ENCODE measurements around the gene ANKRD44.

DNA sequence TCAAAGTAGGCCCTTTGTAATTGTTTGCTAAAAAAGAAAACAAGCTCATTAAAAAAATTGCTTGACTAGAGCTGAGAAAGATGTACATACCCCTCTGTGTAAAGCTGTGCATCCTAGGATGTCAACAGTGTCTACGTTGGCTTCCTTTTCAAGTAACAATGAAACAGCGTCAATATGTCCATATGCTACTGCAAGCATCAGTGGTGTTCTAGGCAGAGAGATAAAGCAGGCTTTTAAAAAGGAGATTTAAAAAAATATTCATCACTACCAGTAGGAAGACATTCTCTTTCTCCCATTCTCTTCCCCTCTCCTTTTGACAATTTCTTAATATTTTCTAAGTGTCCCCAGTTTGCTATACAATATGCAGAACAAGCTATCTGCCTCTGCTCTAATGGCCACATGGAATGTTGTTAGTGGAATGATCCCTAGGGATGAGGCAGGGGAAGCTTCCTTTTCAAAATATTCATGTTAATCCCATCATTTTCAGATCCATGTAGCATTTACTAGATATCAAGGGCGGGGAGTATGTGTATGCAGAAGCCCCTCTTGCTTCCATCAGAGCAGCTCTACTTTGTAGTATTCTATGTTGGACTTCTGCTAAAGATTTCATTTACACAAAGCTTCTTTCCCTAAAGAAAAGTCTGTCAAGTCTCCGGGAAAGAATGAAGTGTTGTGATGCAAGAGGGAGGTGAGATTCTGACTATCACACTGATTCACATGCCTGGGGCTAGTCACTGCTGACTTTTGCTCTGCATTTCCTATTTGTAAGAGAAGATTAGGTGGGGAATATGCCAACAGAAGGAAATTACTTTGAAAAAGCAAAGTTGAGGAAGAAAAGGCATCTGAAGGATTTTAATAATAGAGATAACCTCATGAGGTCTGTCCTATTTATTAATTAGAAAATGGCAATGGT, 302.6 kb downstream of the ANKRD44 start:
- TF ChIP-seq, protein P1, sequence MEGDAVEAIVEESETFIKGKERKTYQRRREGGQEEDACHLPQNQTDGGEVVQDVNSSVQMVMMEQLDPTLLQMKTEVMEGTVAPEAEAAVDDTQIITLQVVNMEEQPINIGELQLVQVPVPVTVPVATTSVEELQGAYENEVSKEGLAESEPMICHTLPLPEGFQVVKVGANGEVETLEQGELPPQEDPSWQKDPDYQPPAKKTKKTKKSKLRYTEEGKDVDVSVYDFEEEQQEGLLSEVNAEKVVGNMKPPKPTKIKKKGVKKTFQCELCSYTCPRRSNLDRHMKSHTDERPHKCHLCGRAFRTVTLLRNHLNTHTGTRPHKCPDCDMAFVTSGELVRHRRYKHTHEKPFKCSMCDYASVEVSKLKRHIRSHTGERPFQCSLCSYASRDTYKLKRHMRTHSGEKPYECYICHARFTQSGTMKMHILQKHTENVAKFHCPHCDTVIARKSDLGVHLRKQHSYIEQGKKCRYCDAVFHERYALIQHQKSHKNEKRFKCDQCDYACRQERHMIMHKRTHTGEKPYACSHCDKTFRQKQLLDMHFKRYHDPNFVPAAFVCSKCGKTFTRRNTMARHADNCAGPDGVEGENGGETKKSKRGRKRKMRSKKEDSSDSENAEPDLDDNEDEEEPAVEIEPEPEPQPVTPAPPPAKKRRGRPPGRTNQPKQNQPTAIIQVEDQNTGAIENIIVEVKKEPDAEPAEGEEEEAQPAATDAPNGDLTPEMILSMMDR (IDR thresholded peaks at IDR 0.05), result no peak
- no peak for TF ChIP-seq EZH2phosphoT487 (IDR thresholded peaks at IDR 0.05)
